Calu3 (cell line): ENCODE measurements around the gene ENTR1. TPM values are rescaled to one million over a fixed set of nuclear protein-coding genes. Genes with fewer than 3 reads are reported as not detected.

ENCODE experiments used
- BruUV-seq: library from RNA; stranded (reverse); fragments of 400-500 nt; replicated peaks from 2 replicates; lab custom pipeline; 2021; lab: Mats Ljungman, UMichigan
- CTCF ChIA-PET: fragments of 300-600 bp; sonication (Branson Sonifier 250); formaldehyde crosslinking; loops from one replicate; lab custom pipeline; 2022; ENCODE audit warnings: antibody characterized with exemption; lab: Charles Lee
- DNase-seq: peaks from one replicate; pipeline ENCODE4 v3.0.0; 2022
- H3K27ac Mint-ChIP-seq: one replicate; pipeline ENCODE4 v1.8.0; 2022; ENCODE audit warnings: mixed read lengths; ENCODE audit not compliant: unreplicated experiment
- H3K27me3 Mint-ChIP-seq: one replicate; pipeline ENCODE4 v1.8.0; 2022; ENCODE audit warnings: mixed read lengths; ENCODE audit not compliant: unreplicated experiment
- H3K36me3 Mint-ChIP-seq: one replicate; pipeline ENCODE4 v1.8.0; 2022; ENCODE audit warnings: mild to moderate bottlenecking, moderate library complexity, mixed read lengths; ENCODE audit not compliant: insufficient read depth, unreplicated experiment
- H3K4me1 Mint-ChIP-seq: one replicate; pipeline ENCODE4 v1.8.0; 2022; ENCODE audit warnings: mild to moderate bottlenecking, low read depth, mixed read lengths; ENCODE audit not compliant: unreplicated experiment
- H3K4me3 Mint-ChIP-seq: one replicate; pipeline ENCODE4 v1.8.0; 2022; ENCODE audit warnings: mild to moderate bottlenecking, low read depth, moderate library complexity, mixed read lengths; ENCODE audit not compliant: unreplicated experiment
- H3K9me3 Mint-ChIP-seq: one replicate; pipeline ENCODE4 v1.8.0; 2022; ENCODE audit warnings: low read depth, mixed read lengths; ENCODE audit not compliant: unreplicated experiment
- CTCF ChIP-seq: fragments of 200-600 bp; IDR thresholded peaks from one replicate; pipeline ENCODE4 v1.8.0; 2022; ENCODE audit warnings: antibody characterized with exemption; ENCODE audit not compliant: unreplicated experiment
- intact Hi-C: fragments of 100-400 bp; cut with micrococcal nuclease; formaldehyde crosslinking; loops from one replicate; pipeline ENCODE4 v1.10.0; 2022; ENCODE audit not compliant: unreplicated experiment
- total RNA-seq: library from RNA; stranded (reverse); gene quantifications from 2 replicates; pipeline ENCODE4 v1.2.3, GENCODE V29; 2022

The ENTR1 gene
- total RNA-seq, 1 experiment from 2014 or later: 50.2 TPM

DNA sequence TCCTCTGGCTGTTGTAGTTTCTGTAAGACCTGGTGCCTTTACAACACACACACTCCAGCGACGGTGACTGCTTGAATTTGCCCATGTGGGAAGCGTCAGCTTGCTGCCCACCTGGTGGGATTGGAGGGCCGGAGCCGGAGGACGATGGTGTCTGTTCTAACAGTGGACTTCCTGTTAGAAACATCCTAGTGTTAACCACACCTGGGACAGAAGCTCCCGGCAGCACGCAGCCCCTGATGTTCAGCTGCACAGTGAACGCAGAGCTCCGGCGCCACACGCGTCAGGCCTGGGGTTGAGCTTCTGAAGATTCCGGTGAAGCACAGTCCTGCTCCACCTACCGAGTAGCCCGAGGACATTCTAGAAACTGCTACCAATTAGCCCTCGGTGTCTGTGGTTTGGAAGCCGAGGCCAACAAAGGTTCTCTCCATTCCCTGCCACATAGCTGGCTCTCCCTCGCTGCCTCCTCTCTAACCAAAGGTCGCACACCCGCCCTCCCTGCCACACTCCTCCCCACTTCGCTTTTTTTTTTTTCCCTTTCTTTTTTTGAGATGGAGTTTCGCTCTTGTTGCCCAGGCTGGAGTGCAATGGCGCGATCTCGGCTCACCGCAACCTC, 14.4 kb upstream of the ENTR1 start:
- peaks cover 39% of the 10 kb centered on the region for H3K36me3 Mint-ChIP-seq
- no peak for TF ChIP-seq CTCF
- CTCF ChIA-PET: no interaction called here
- no peak for DNase-seq
- H3K9me3 Mint-ChIP-seq: no peaks in the 10 kb centered on the region
- no peaks in the 10 kb centered on the region for H3K27me3 Mint-ChIP-seq
- no peak overlapping the region for H3K4me3 Mint-ChIP-seq
- BruUV-seq: no TSS peak
- H3K4me1 Mint-ChIP-seq: no peaks in the 10 kb centered on the region
- intact Hi-C loops: no loop called here
- no peak overlapping the region for H3K27ac Mint-ChIP-seq

- DNase-seq: no peak
- intact Hi-C loops: no loop called here
- Mint-ChIP-seq H3K9me3 (no peaks in the 10 kb centered on the region), H3K4me1 (no peaks in the 10 kb centered on the region), H3K4me3 (no peak overlapping the region), H3K36me3 (peaks cover 36% of the 10 kb centered on the region), H3K27me3 (no peaks in the 10 kb centered on the region), H3K27ac (no peak overlapping the region)
- no peak for TF ChIP-seq CTCF
- CTCF ChIA-PET: no interaction called here
- TSS peak; percentile 39 for BruUV-seq
These were observed 13.2 kb upstream of the ENTR1 start for GRCh38 chr9:136423432-136424146.

DNA sequence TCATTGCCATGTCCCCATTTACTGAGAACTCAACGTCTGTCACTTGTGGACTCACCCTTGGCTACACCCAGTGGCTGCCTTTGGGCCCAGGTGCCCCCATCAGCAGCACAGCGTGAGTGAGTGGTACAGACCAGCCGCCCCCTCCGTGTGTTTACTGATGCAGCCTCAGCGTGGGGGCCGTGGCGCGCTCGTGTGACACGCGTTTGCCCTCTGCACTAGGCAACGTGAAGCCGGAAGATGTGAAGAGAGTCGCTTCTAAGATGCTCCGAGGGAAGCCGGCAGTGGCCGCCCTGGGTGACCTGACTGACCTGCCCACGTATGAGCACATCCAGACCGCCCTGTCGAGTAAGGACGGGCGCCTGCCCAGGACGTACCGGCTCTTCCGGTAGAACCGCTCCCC, 12.5 kb upstream of the ENTR1 start:
- Mint-ChIP-seq H3K4me3 (no peak overlapping the region), H3K27ac (no peak overlapping the region), H3K4me1 (no peaks in the 10 kb centered on the region), H3K36me3 (peaks cover 37% of the 10 kb centered on the region), H3K9me3 (no peaks in the 10 kb centered on the region), H3K27me3 (no peaks in the 10 kb centered on the region)
- BruUV-seq: no TSS peak
- no peak for DNase-seq
- no peak for TF ChIP-seq CTCF
- intact Hi-C loops: no loop called here
- CTCF ChIA-PET: no interaction called here

DNA sequence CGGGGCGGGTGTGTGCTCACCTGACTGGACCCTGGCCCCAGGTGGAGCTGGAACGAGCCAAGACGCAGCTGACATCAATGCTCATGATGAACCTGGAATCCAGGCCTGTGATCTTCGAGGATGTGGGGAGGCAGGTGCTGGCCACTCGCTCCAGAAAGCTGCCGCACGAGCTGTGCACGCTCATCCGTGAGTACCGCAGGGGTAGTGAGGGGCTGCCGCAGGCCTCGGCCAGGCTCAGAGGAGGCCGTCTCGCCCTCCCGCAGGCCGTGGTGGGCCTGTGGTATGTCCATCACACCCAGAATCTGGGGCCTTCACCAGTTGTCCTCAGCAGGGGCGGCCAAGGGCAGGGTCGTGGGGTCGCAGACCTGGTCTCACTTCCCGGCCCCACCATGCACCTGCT, 11.4 kb upstream of the ENTR1 start:
- intact Hi-C loops: no loop called here
- Mint-ChIP-seq H3K36me3 (peaks cover 33% of the 10 kb centered on the region), H3K4me1 (no peaks in the 10 kb centered on the region), H3K27me3 (no peaks in the 10 kb centered on the region), H3K27ac (no peak overlapping the region), H3K4me3 (no peak overlapping the region), H3K9me3 (no peaks in the 10 kb centered on the region)
- TF ChIP-seq CTCF: no peak
- CTCF ChIA-PET: no interaction called here
- no TSS peak for BruUV-seq
- no peak for DNase-seq
